ENCODE data around the gene TMEM218.

Gene TMEM218

DNA sequence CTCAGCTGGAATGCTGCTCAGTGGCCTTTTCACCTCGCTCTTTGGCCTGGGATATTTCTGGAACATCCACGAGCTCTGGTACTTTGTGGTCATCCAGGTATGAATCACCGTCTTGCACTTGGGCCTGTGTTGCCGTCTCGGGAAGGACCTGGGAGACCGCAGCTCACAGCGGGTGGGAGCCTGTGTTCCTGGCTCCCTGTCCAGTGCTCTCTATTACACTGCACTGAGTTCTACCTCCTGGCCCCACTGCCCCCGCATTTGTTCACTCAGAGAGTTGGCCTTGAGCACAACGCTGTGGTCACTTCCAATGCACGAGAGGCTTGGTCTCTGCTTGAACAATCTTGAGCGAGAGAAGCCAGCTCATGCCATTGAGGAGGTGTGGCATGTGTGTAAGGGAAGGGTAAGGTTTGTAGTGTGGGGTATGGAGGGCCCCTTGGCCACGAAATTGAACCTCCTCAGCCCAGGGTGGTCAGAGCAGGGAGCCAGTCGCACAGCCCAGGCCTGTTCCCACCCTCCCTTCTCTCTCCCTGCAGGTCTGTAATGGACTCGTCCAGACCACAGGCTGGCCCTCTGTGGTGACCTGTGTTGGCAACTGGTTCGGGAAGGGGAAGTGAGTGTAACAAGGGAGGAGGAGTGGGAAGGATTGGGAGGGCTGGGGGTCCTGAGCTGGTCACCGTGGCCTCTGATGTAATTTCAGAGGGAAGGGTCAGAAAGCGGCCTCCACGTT lies 32.1 kb downstream of the TMEM218 start:
- no peaks in the 10 kb centered on the region for H3K4me1 Mint-ChIP-seq (ENCODE audit: low read depth)
- no peaks in the 10 kb centered on the region for H3K36me3 Mint-ChIP-seq (ENCODE audit: low read depth)
- no peak overlapping the region for H3K27ac Mint-ChIP-seq
- H3K27me3 Mint-ChIP-seq, result peaks cover under 1% of the 10 kb centered on the region
- no peak overlapping the region for H3K4me3 Mint-ChIP-seq
- no peaks in the 10 kb centered on the region for H3K9me3 Mint-ChIP-seq
- DNase-seq, result no peak

DNA sequence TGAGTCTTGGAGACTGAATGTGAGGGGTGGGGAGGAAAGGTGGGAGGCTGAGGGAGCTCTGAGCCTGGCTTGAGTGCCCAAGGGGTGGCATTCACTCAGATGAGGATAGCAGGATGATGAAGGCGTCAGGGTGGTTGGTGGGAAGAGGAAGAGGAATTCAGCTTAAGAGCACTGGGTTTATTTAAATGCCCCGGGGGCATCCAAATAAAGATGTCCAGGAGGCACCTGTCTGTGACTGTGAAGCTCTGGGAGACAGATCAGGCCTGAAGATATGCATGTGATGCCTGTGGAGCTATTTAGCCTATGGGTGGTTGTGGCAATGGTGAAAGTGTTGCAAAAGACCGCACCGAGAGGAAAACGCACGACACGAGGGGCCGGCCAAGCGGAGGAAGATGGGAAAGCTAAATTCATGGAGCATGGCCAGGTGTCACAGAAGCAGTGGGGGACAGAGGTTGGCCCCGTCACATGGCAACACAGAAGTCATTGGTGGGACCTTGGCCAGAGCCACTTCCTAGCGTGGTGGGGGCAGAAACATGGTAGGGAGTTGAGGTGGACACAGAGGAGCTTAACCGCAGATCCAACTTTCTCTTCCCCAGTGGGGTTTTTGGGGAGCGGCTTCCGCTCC lies 32.8 kb downstream of the TMEM218 start:
- no peaks in the 10 kb centered on the region for H3K36me3 Mint-ChIP-seq (ENCODE audit: low read depth)
- H3K27me3 Mint-ChIP-seq, result peaks cover 7% of the 10 kb centered on the region
- H3K27ac Mint-ChIP-seq, result no peak overlapping the region
- H3K4me3 Mint-ChIP-seq, result no peak overlapping the region
- H3K4me1 Mint-ChIP-seq (ENCODE audit: low read depth), result no peaks in the 10 kb centered on the region
- no peaks in the 10 kb centered on the region for H3K9me3 Mint-ChIP-seq
- no peak for DNase-seq

DNA sequence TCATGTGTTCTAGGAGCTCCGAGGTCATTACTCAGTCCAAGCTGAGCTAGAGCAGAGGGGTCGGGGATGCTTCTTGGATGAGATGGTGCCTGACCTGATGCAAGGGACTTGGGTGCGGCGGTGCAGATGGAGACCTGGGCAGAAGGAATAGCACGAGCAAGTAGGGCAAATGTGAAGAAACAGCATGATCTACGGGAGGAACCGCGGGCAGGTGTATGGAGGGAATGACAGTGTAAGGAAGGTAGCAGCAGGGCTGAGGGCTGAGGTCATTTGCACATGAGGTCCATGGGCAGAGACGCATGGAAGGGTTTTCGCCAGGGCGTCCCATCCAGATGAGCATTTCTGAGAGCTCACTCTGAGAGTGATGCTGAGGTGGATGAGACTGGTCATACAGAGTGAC lies 33.4 kb downstream of the TMEM218 start:
- no peak overlapping the region for H3K4me3 Mint-ChIP-seq
- H3K36me3 Mint-ChIP-seq (ENCODE audit: low read depth), result no peaks in the 10 kb centered on the region
- peaks cover 7% of the 10 kb centered on the region for H3K27me3 Mint-ChIP-seq
- no peaks in the 10 kb centered on the region for H3K4me1 Mint-ChIP-seq (ENCODE audit: low read depth)
- H3K27ac Mint-ChIP-seq, result no peak overlapping the region
- H3K9me3 Mint-ChIP-seq, result no peaks in the 10 kb centered on the region
- DNase-seq, result no peak

DNA sequence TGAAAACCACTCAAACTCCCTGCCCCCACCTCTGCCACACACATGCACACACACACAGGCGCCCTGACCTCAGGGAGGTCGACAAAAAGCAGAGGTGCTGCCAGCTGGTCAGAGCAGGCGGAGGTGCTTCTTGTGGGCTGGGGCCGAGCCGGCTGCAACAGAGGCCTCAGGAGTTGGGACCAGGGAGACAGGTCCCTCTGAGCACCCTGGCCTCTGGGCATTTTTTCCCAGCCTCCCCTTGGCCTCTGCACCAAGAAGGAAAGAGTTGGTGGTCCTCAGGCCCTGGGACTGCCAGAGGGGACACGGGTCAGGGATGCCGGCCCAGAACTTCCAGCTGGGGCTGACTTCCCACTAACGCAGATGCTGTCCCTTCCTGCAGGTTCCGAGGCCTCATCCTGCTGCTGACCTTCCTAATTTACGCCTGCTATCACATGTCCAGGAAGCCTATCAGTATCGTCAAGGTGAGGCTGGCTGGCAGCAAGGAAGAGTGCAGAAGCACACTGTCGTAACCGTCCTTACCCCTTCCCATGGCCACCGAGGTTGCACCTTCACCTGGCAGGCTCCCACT lies 35.0 kb downstream of the TMEM218 start:
- Mint-ChIP-seq H3K9me3 (no peaks in the 10 kb centered on the region), H3K27ac (no peak overlapping the region), H3K4me3 (no peak overlapping the region), H3K27me3 (peaks cover 12% of the 10 kb centered on the region), H3K4me1 (ENCODE audit: low read depth) (no peaks in the 10 kb centered on the region), H3K36me3 (ENCODE audit: low read depth) (no peaks in the 10 kb centered on the region)
- DNase-seq, result no peak

DNA sequence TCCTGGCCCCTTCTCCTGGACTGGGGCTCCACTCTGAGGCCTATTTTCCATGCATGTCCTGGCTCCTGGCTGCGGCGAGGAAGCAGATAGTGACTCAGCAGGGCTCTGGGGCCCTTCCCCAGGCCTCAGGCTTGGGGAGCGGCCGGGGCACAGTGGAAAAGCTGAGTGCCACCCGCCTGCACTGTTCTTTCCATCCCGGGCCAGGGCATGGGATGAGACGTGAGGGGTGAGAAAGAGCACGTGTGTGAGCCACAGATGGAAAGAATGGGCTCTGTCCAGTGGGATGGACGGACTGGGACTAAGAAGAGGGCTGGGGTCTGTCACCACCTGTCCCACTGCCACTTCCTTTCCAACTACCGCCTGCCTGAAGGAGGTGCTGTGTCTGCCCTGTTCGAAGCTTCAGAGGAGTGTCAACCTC lies 35.5 kb downstream of the TMEM218 start:
- H3K9me3 Mint-ChIP-seq, result no peaks in the 10 kb centered on the region
- H3K27me3 Mint-ChIP-seq, result peaks cover 17% of the 10 kb centered on the region
- no peak for DNase-seq
- no peak overlapping the region for H3K27ac Mint-ChIP-seq
- H3K4me1 Mint-ChIP-seq (ENCODE audit: low read depth), result peaks cover 5% of the 10 kb centered on the region
- no peak overlapping the region for H3K4me3 Mint-ChIP-seq
- H3K36me3 Mint-ChIP-seq (ENCODE audit: low read depth), result no peaks in the 10 kb centered on the region

DNA sequence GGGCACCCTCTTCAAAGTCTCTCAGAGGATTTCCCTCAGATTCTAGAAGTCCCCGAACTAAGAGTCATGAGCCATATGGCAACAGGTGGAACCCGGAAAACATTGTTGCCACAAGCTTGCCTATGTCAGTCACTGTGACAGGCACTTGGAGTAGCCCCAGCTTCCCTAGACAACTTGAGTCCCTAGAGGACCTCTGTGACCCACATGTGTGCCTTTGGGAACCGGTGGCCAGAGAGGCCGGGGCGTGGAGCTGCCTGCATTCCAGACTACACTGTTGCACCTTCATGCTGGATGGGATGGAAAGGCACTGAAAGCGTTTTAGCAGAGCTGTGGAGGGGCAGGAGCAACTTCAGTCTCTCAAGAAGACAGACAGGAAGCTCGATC lies 36.2 kb downstream of the TMEM218 start:
- Mint-ChIP-seq H3K36me3 (ENCODE audit: low read depth) (no peaks in the 10 kb centered on the region), H3K4me3 (no peak overlapping the region), H3K27me3 (peaks cover 20% of the 10 kb centered on the region), H3K27ac (no peak overlapping the region), H3K9me3 (no peaks in the 10 kb centered on the region), H3K4me1 (ENCODE audit: low read depth) (peaks cover 10% of the 10 kb centered on the region)
- no peak for DNase-seq

DNA sequence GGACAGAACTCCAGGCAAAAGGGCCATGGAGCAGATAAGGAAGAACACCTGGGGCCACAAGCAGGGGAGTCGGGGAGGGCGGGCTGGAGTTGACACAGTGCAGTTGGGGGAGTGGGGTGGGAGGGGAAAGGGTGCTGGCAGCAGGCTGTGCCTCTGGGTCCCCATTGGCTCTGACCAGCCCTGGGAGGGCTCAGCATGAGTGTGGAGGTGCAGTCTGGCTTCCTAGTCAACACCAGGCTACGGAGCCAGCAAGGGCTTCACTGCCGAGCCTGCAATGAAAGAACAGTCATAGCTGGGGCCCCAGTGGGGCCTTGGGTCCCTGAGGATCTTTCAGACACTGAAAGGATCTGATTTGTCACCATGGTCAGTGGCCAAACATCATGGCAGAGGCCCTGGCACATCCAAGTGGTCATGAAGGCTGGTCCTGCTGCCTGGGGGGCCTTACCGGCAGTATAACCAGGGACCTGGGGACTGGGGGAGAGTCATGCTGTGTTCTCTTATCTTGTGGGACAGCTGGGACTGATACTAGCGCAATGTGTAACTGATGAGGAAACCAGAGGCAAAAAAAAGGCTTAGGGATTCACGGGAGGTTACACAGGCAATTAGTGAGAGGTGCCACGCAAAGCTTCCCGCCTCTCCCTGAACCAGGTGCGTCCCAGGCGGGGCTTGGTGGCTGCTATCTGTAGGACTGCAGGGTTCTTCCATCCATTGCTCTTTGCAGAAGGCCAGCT lies 36.8 kb downstream of the TMEM218 start:
- Mint-ChIP-seq H3K4me1 (ENCODE audit: low read depth) (peaks cover 11% of the 10 kb centered on the region), H3K27me3 (peaks cover 23% of the 10 kb centered on the region), H3K9me3 (no peaks in the 10 kb centered on the region), H3K27ac (no peak overlapping the region), H3K4me3 (no peak overlapping the region), H3K36me3 (ENCODE audit: low read depth) (no peaks in the 10 kb centered on the region)
- no peak for DNase-seq

DNA sequence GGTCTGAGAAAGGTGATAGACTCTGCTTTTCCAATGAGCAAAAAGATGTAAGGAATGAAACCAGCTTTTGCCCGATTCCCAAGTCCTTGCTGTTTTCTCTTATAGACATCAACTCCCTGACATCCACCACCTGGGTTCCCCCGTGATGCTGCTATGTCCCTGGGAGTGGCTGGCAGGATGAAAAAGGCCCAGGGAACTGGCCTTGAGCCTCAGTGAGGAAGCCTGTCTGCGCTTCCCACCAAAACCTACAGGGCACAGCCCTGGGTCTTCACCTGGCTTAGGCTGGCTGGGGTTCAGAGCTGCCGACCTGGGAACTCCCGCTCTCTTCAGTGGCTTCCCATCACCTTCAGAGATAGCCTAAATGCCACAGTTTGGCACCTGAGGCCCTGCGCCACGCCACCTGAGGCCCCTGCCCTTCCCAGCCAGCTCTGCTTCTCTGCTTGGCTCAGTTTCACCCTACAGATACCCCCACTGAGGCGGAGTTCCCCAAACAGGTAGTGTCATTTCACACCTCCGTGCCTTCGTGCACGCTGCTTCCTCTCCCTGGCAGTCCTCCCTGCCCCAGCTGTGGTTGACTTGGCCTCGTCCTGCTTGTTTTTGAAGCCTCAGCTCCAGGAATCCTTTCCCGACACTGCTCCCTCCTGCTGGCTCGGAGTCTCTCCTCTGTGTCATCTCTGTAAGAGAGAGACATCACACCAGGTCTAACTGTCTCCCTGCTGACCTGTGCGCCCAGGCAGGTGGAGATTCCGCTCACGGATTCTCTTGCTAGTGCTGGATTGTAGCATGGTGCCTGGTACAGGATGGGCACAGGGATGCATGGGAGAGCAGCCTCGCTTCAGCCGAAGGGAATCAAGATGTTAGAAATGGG lies 37.6 kb downstream of the TMEM218 start:
- H3K9me3 Mint-ChIP-seq, result no peaks in the 10 kb centered on the region
- peaks cover 29% of the 10 kb centered on the region for H3K27me3 Mint-ChIP-seq
- H3K4me3 Mint-ChIP-seq, result no peak overlapping the region
- H3K4me1 Mint-ChIP-seq (ENCODE audit: low read depth), result peaks cover 11% of the 10 kb centered on the region
- no peak for DNase-seq
- no peaks in the 10 kb centered on the region for H3K36me3 Mint-ChIP-seq (ENCODE audit: low read depth)
- H3K27ac Mint-ChIP-seq, result no peak overlapping the region

DNA sequence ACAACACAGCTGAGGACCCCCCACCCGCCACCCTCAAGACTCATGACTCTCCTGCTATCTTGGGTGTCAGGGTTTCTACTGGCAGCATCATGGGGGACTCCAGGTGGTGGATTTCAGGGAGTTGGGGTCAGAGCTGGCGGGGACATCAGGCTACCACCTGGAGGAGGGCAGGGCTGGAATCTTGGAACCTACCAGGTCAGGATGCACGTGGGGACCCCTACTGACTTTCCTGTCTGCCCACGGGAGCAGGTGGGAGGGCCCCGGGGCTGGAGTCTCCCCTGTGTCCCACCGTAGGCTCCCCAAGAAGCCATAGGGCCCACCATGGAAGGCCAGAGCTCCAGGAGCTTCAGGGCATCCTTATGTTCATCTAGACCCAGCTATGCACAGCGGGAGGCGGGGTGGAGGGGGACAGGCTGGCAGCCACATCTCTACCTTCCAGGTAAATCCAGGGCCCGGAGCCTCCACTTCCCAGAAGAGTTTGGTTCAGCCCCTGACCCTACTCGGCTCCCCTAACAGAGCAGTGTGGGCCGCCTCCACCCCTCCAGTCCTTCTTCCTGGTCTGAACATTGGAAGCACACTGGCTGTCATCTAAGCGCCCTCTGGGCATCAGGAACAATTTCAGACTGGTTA lies 38.4 kb downstream of the TMEM218 start:
- peak; percentile 16 for DNase-seq
- H3K4me1 Mint-ChIP-seq (ENCODE audit: low read depth), result peaks cover 11% of the 10 kb centered on the region
- no peak overlapping the region for H3K4me3 Mint-ChIP-seq
- no peak overlapping the region for H3K27ac Mint-ChIP-seq
- H3K36me3 Mint-ChIP-seq (ENCODE audit: low read depth), result no peaks in the 10 kb centered on the region
- H3K27me3 Mint-ChIP-seq, result peaks cover 37% of the 10 kb centered on the region
- no peaks in the 10 kb centered on the region for H3K9me3 Mint-ChIP-seq

DNA sequence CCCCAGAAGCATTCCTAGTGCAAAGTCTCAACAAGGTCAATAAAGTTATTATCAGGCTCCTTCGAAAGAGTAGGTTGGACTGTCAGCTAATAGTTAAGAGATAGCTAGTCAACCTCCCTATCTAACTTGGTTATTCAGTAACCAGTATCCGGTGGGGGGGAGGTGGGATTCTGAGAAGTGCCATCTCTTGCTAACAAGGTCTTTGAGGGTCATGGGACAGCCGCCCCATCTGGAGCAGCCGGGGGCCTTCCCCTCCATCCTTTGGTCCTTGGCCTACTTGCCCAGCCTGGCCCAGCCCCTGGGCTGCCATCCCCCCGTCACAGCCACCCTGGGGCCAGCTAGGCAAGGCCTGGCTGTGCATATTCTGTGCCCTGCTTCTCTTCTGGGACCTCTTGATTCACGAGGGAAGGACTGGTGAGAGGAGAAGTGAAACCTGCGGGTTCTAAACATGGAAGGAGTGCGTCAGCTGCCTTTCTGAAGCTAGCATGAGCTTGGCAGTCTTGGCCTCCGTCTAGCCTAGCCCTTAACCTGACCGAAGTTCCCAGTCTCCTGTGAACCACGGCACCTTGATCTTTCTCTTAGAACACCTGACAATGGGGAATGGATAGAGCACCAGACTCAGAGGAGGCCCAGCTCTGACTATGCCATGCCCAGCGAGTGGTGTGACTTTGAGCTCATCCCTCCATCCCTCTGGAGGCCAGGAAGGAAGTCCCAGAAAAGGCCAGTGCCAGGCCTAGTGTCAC lies 39.0 kb downstream of the TMEM218 start:
- no peaks in the 10 kb centered on the region for H3K9me3 Mint-ChIP-seq
- H3K27me3 Mint-ChIP-seq, result peaks cover 43% of the 10 kb centered on the region
- peaks cover 11% of the 10 kb centered on the region for H3K4me1 Mint-ChIP-seq (ENCODE audit: low read depth)
- DNase-seq, result no peak
- no peak overlapping the region for H3K27ac Mint-ChIP-seq
- no peaks in the 10 kb centered on the region for H3K36me3 Mint-ChIP-seq (ENCODE audit: low read depth)
- H3K4me3 Mint-ChIP-seq, result no peak overlapping the region

DNA sequence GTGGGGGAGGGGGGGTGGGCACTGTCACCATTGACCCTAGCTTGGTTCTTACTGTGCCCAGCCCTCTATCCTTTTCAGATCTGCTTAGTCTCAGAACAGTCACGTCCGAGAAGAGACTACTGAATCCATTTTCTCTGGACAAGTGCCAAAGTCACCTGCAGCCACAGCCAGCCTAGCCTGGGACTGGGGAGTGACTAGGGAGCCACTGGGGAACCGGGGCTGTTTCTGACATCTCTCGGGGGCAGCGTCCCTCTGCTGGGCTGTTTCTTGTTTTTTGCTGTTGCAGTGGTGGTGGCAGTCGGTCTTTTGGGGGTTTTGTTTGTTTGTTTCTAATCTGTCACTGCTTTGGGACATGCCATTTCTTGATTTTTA lies 39.6 kb downstream of the TMEM218 start:
- peaks cover 11% of the 10 kb centered on the region for H3K4me1 Mint-ChIP-seq (ENCODE audit: low read depth)
- no peaks in the 10 kb centered on the region for H3K36me3 Mint-ChIP-seq (ENCODE audit: low read depth)
- peaks cover 43% of the 10 kb centered on the region for H3K27me3 Mint-ChIP-seq
- H3K4me3 Mint-ChIP-seq, result no peak overlapping the region
- no peak for DNase-seq
- H3K9me3 Mint-ChIP-seq, result no peaks in the 10 kb centered on the region
- no peak overlapping the region for H3K27ac Mint-ChIP-seq

DNA sequence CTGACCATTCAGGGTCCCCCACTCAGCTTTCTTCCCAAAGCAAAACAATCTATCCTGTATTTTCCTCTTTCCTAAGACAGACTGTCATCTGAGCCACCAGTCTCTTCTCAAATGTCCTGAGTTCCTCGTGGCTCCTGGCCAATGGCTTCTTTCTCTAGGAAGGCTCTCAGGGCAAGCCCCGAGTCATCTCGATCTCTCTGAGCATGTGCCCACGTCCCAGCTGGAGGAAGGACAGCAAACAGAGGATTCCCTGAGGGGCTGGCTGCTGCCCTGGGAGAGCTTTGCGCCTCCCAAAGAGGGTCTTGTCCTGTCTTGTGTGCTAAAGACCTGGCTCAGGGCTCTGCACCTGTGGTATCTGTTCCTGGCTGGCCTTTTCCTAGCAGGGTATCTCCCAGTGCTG lies 40.0 kb downstream of the TMEM218 start:
- Mint-ChIP-seq H3K4me1 (ENCODE audit: low read depth) (peaks cover 11% of the 10 kb centered on the region), H3K27ac (no peak overlapping the region), H3K9me3 (no peaks in the 10 kb centered on the region), H3K4me3 (no peak overlapping the region), H3K27me3 (peaks cover 43% of the 10 kb centered on the region), H3K36me3 (ENCODE audit: low read depth) (no peaks in the 10 kb centered on the region)
- peak; percentile 14 for DNase-seq

DNA sequence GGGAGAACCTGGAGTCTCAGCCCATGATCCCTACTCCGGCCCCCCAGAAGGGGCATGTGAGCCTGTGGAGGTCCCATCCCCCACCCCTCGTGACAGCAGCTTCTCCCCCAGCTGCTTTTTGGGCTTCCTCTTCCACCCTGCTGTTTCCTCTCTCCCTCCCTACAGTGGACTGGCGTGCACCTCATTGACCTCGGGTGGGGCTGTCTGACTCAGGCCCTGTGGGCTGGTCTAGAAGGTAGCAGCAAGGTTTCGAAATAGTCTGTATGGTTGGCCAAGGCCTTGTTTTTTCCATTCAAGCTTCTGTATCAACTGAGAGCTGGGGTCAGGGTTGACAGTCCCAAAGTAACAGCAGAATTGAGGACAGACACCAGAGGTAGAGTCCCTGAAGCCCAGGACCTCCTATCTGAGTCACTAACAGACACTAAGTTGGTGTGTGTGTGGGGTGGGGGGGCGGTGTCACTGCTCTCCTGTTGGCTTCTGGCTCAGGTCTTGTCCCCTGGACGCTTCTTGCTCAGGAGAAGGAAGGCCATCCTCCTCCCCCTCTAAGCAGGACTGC lies 40.6 kb downstream of the TMEM218 start:
- H3K36me3 Mint-ChIP-seq (ENCODE audit: low read depth), result no peaks in the 10 kb centered on the region
- H3K27ac Mint-ChIP-seq, result no peak overlapping the region
- DNase-seq, result peak; percentile 32
- H3K27me3 Mint-ChIP-seq, result peaks cover 50% of the 10 kb centered on the region
- no peaks in the 10 kb centered on the region for H3K9me3 Mint-ChIP-seq
- no peak overlapping the region for H3K4me3 Mint-ChIP-seq
- peaks cover 11% of the 10 kb centered on the region for H3K4me1 Mint-ChIP-seq (ENCODE audit: low read depth)
